SK-N-SH treated with all-trans-retinoic acid at 6 μM for 48 hours (cell line): Measurements from ENCODE around the gene UBE2G1.

Experiments used
- ARNTL ChIP-seq: fragments of 450-650 bp; formaldehyde crosslinking; IDR thresholded peaks from 2 replicates; pipeline ENCODE4 v1.5.0; 2020; ENCODE audit warnings: low read depth, mild to moderate bottlenecking, moderate library complexity, borderline replicate concordance
- CREB5 ChIP-seq: fragments of 250-450 bp; sonication (Bioruptor Pico); IDR thresholded peaks from 2 replicates; pipeline ENCODE4 v1.5.1; 2020; ENCODE audit warnings: low read depth, mild to moderate bottlenecking, moderate library complexity
- ESRRG ChIP-seq: fragments of 250-450 bp; sonication (Bioruptor Pico); IDR thresholded peaks from 2 replicates; pipeline ENCODE4 v1.6.1; 2021; ENCODE audit warnings: mild to moderate bottlenecking
- ISL1 ChIP-seq: fragments of 250-450 bp; sonication (Bioruptor Pico); IDR thresholded peaks from 2 replicates; pipeline ENCODE4 v2.1.2; 2022; ENCODE audit warnings: mild to moderate bottlenecking, moderate library complexity
- PATZ1 ChIP-seq: fragments of 250-450 bp; sonication (Bioruptor Pico); IDR thresholded peaks from 2 replicates; pipeline ENCODE4 v1.8.0; 2020; ENCODE audit warnings: mild to moderate bottlenecking, moderate library complexity, borderline replicate concordance
- RARB ChIP-seq: fragments of 250-450 bp; sonication (Bioruptor Pico); IDR thresholded peaks from 2 replicates; pipeline ENCODE4 v1.8.0; 2021; ENCODE audit warnings: mild to moderate bottlenecking, moderate library complexity
- TOX ChIP-seq: fragments of 250-450 bp; sonication (Bioruptor Pico); IDR thresholded peaks from 2 replicates; pipeline ENCODE4 v1.8.0; 2021; ENCODE audit warnings: mild to moderate bottlenecking, moderate library complexity, borderline replicate concordance
- ZFP3 ChIP-seq: fragments of 250-450 bp; sonication (Bioruptor Pico); IDR thresholded peaks from 2 replicates; pipeline ENCODE4 v1.5.0; 2020; ENCODE audit warnings: mild to moderate bottlenecking, moderate library complexity
- ZNF565 ChIP-seq: fragments of 450-650 bp; formaldehyde crosslinking; conservative IDR thresholded peaks from 2 replicates; pipeline ENCODE4 v1.5.0; 2020; ENCODE audit warnings: low read depth, mild to moderate bottlenecking, moderate library complexity
- ZNF8 ChIP-seq: fragments of 450-650 bp; formaldehyde crosslinking; IDR thresholded peaks from 2 replicates; pipeline ENCODE4 v1.5.0; 2020; ENCODE audit warnings: mild to moderate bottlenecking, moderate library complexity

- TF ChIP-seq ARNTL (CRISPR knock-in tag): no peak
- no peak for TF ChIP-seq ESRRG
- TF ChIP-seq PATZ1 (CRISPR knock-in tag): no peak
- TF ChIP-seq RARB (CRISPR knock-in tag): no peak
- no peak for TF ChIP-seq ZNF8 (CRISPR knock-in tag)
- no peak for TF ChIP-seq ZNF565 (CRISPR knock-in tag)
- no peak for TF ChIP-seq ISL1 (CRISPR knock-in tag)
- no peak for TF ChIP-seq CREB5
- TF ChIP-seq TOX (CRISPR knock-in tag): no peak
- TF ChIP-seq ZFP3 (CRISPR knock-in tag): no peak
Observed at GRCh38 chr17:4307179-4307930, 59.1 kb downstream of the UBE2G1 start.
